ENCODE measurements around the gene PRTFDC1. TPM values are rescaled to one million over a fixed set of nuclear protein-coding genes. Genes with fewer than 3 reads are reported as not detected.

PRTFDC1 gene
- total RNA-seq (2022; extraction: Qiagen RNA extraction): 15.3 to 19.8 TPM (median 16.4 TPM) in 5 replicates

GRCh38 chr10:24952143-24952706 lies at the start of gene PRTFDC1:
Gene PRTFDC1, minus strand, starts transcription at chr10:24952606. Its CDS starts 31 bp downstream, at chr10:24952575.

Other genes starting within 250 kb of the PRTFDC1 start
- gene ARHGAP21, start 228.7 kb downstream of the PRTFDC1 start, total RNA-seq (2022; extraction: Qiagen RNA extraction): 32.2 to 54.0 TPM (median 38.2 TPM) in 5 replicates
- gene ENKUR, start 63.6 kb upstream of the PRTFDC1 start, total RNA-seq (2022; extraction: Qiagen RNA extraction): 0.19 to 0.65 TPM (median 0.33 TPM) in 5 replicates
- gene THNSL1, start 64.0 kb upstream of the PRTFDC1 start, total RNA-seq (2022; extraction: Qiagen RNA extraction): 3.5 to 4.1 TPM (median 3.8 TPM) in 5 replicates
- 0.03 to 0.07 TPM (median 0.06 TPM) in 5 replicates for gene GPR158, start 222.4 kb upstream of the PRTFDC1 start, total RNA-seq (2022; extraction: Qiagen RNA extraction)